Measurements from ENCODE around the gene ZC3H12C. TPM values are rescaled to one million over a fixed set of nuclear protein-coding genes. Genes with fewer than 3 reads are reported as not detected.

The ZC3H12C gene
- total and polyA plus RNA-seq, 2 of the 4 experiments (the other 2 are of a cell fraction), result 4.2 to 15.8 TPM

- H2BK5ac ChIP-seq (ENCODE audit: low read depth, low read length, poor library complexity, severe bottlenecking), result no peak overlapping the region
- H3K27me3 ChIP-seq (ENCODE audit: control insufficient read depth, insufficient read depth, low read length), result no peaks in the 10 kb centered on the region
- H3K14ac ChIP-seq (replicated peaks; ENCODE audit: low read depth, low read length), result no peak overlapping the region
- no peaks in the 10 kb centered on the region for H4K20me1 ChIP-seq (ENCODE audit: insufficient read depth, low read length)
- no peak overlapping the region for H3K4ac ChIP-seq (ENCODE audit: low read depth, low read length)
- no peak overlapping the region for H2AK5ac ChIP-seq (ENCODE audit: low read depth, low read length)
- no peak overlapping the region for H2AFZ ChIP-seq (replicated peaks; ENCODE audit: low read length, poor library complexity)
- dilution Hi-C loops (cut with HindIII; ENCODE audit: low sequenced_read_pairs, unreplicated experiment) (no loop called here), intact Hi-C loops (cut with micrococcal nuclease) (no loop called here), in situ Hi-C loops (cut with MboI; ENCODE audit: low sequenced_read_pairs) (no loop called here)
- no peak overlapping the region for H2BK15ac ChIP-seq (ENCODE audit: low read depth, low read length)
- H4K91ac ChIP-seq (ENCODE audit: insufficient read depth, low read depth, low read length), result no peak overlapping the region
- no peak overlapping the region for H3K27ac ChIP-seq (ENCODE audit: insufficient read depth, low read length)
- no peak overlapping the region for H4K8ac ChIP-seq (ENCODE audit: low read depth in 2 of 2, low read length in 2 of 2)
- ChIA-PET POLR2A (ENCODE audit: unreplicated experiment) (no interaction called here), CTCF (interaction anchor here (1.0 kb wide), 1 partner anchor 20 kb away, joined by 3 read pairs; the partner anchor contains the start of gene ZC3H12C)
- H2BK20ac ChIP-seq (ENCODE audit: low read depth, low read length), result no peak overlapping the region
- no peak overlapping the region for H3K4me3 ChIP-seq (ENCODE audit: insufficient read depth, low read depth, low read length)
- no peak overlapping the region for H3K4me2 ChIP-seq (ENCODE audit: low read depth, low read length)
- no peak overlapping the region for H2BK120ac ChIP-seq (ENCODE audit: low read depth, low read length)
- H4K5ac ChIP-seq (ENCODE audit: low read depth, low read length), result no peak overlapping the region
- peaks cover 18% of the 10 kb centered on the region for H3K4me1 ChIP-seq (ENCODE audit: control insufficient read depth, insufficient read depth, low read length)
- no peak for ATAC-seq (ENCODE audit: low read depth)
- H3K56ac ChIP-seq (ENCODE audit: extremely low read depth, insufficient read depth, low read length), result no peak overlapping the region
- no peak overlapping the region for H2AK9ac ChIP-seq (replicated peaks; ENCODE audit: low read depth, low read length, poor library complexity)
- H3K9ac ChIP-seq (ENCODE audit: low read depth, low read length), result no peak overlapping the region
- DNase-seq, result no peak
- no peaks in the 10 kb centered on the region for H3K36me3 ChIP-seq (ENCODE audit: control insufficient read depth, insufficient read depth, low read length)
- TF ChIP-seq POLR2A (IDR thresholded peaks at IDR 0.05; ENCODE audit: low read depth, low read length), result no peak
- TF ChIP-seq CHD1 (IDR thresholded peaks at IDR 0.05; ENCODE audit: low read depth, low read length), result no peak
- TF ChIP-seq, protein P1, sequence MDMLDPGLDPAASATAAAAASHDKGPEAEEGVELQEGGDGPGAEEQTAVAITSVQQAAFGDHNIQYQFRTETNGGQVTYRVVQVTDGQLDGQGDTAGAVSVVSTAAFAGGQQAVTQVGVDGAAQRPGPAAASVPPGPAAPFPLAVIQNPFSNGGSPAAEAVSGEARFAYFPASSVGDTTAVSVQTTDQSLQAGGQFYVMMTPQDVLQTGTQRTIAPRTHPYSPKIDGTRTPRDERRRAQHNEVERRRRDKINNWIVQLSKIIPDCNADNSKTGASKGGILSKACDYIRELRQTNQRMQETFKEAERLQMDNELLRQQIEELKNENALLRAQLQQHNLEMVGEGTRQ (IDR thresholded peaks at IDR 0.05; ENCODE audit: low read depth, low read length), result no peak
- TF ChIP-seq BHLHE40 (IDR thresholded peaks at IDR 0.05; ENCODE audit: low read depth, low read length), result no peak
- no peak for TF ChIP-seq MAZ (IDR thresholded peaks at IDR 0.05; ENCODE audit: borderline replicate concordance, low read depth, low read length)
- no peak for TF ChIP-seq CTCF (conservative IDR thresholded peaks at IDR 0.05; ENCODE audit: low read depth, low read length)
- TF ChIP-seq MXI1 (IDR thresholded peaks at IDR 0.05; ENCODE audit: borderline replicate concordance, low read depth, low read length), result no peak
- no peak for TF ChIP-seq RAD21 (IDR thresholded peaks at IDR 0.05; ENCODE audit: low read length)
- no peak for TF ChIP-seq SMC3 (IDR thresholded peaks at IDR 0.05; ENCODE audit: low read depth, low read length)
- H3K23ac ChIP-seq (ENCODE audit: low read depth, low read length), result no peak overlapping the region
- H3K18ac ChIP-seq (ENCODE audit: low read depth, low read length), result no peak overlapping the region
- H3K79me1 ChIP-seq (ENCODE audit: low read depth in 1 of 2, low read length in 2 of 2), result peaks cover 0 to 4% of the 10 kb centered on the region in 2 experiments; a peak in 1 of 4 replicates
- peaks cover 6% of the 10 kb centered on the region for H3K9me1 ChIP-seq (ENCODE audit: insufficient read depth, low read length)
- no TSS peak for BruUV-seq (replicated peaks)
- H3K9me3 ChIP-seq (ENCODE audit: control insufficient read depth, insufficient read depth, low read length), result no peaks in the 10 kb centered on the region
Measured at GRCh38 chr11:110072930-110073329, 20.3 kb upstream of the ZC3H12C start.

Measured in IMR-90 (cell line).